HG03469 (cell line): ENCODE results near the gene CAPN3.

Experiments
- ATAC-seq: cut with Tn5 transposase; IDR thresholded peaks from one replicate; pipeline ENCODE4 v1.9.1; 2021; ENCODE audit warnings: mild to moderate bottlenecking, moderate library complexity, moderate number of reproducible peaks; ENCODE audit not compliant: unreplicated experiment

CAPN3 gene

GRCh38 chr15:42392309-42393024, 33.2 kb downstream of the CAPN3 start:
- no peak for ATAC-seq

- no peak for ATAC-seq
Observed at GRCh38 chr15:42394106-42394505, 34.8 kb downstream of the CAPN3 start.

GRCh38 chr15:42395838-42396237, 36.5 kb downstream of the CAPN3 start:
- ATAC-seq: no peak

- no peak for ATAC-seq
Observed at GRCh38 chr15:42401544-42402454, 42.5 kb downstream of the CAPN3 start.

GRCh38 chr15:42402455-42403205, 43.3 kb downstream of the CAPN3 start:
- ATAC-seq: no peak

GRCh38 chr15:42403389-42403788, 44.1 kb downstream of the CAPN3 start:
- ATAC-seq: no peak

- ATAC-seq: no peak
Observed at GRCh38 chr15:42404461-42405235, 45.3 kb downstream of the CAPN3 start.

- ATAC-seq: no peak
Observed at GRCh38 chr15:42405863-42406482, 46.7 kb downstream of the CAPN3 start.

- no peak for ATAC-seq
Observed at GRCh38 chr15:42408178-42408577, 48.9 kb downstream of the CAPN3 start.

GRCh38 chr15:42409011-42409410, 49.7 kb downstream of the CAPN3 start:
- no peak for ATAC-seq

GRCh38 chr15:42411884-42412283, 52.6 kb downstream of the CAPN3 start:
- no peak for ATAC-seq

GRCh38 chr15:42413920-42414319, 54.6 kb downstream of the CAPN3 start:
- ATAC-seq: no peak

GRCh38 chr15:42419369-42419768, 60.1 kb downstream of the CAPN3 start:
- no peak for ATAC-seq

- ATAC-seq: no peak
Observed at GRCh38 chr15:42421376-42421775, 62.1 kb downstream of the CAPN3 start.

GRCh38 chr15:42427429-42428223, 68.3 kb downstream of the CAPN3 start:
- ATAC-seq: no peak

GRCh38 chr15:42444415-42445063, 85.2 kb downstream of the CAPN3 start:
- ATAC-seq: no peak

GRCh38 chr15:42445551-42445950, 86.2 kb downstream of the CAPN3 start:
- ATAC-seq: no peak

- no peak for ATAC-seq
Observed at GRCh38 chr15:42447599-42447998, 88.3 kb downstream of the CAPN3 start.

- ATAC-seq: no peak
Observed at GRCh38 chr15:42448281-42448680, 89.0 kb downstream of the CAPN3 start.
